Mammary epithelial cell (primary cell): ENCODE results near the gene S100A10.

Source experiments
- CTCF ChIP-seq, 2 donors: IDR thresholded peaks in 1 of 2; conservative IDR thresholded peaks in 1 of 2; 2 replicates each; pipeline ENCODE4 v1.5.1; 2011 to 2012; ENCODE audit warnings: inconsistent platforms in 2 of 2, low read length in 2 of 2, mild to moderate bottlenecking in 2 of 2, control low read depth in 1 of 2, low read depth in 1 of 2; ENCODE audit not compliant: insufficient read depth in 1 of 2; ENCODE audit errors: extremely low read depth in 1 of 2
- EZH2 ChIP-seq: IDR thresholded peaks from 2 replicates; pipeline ENCODE4 v1.6.1; 2012; ENCODE audit warnings: low read length, inconsistent platforms, borderline replicate concordance

- TF ChIP-seq EZH2 (no peak), CTCF (conservative IDR thresholded peaks at IDR 0.05 in 1 of 2, IDR thresholded peaks at IDR 0.05 in 1 of 2; ENCODE audit: extremely low read depth in 1 of 2, insufficient read depth in 1 of 2, low read depth in 1 of 2, low read length in 2 of 2) (no peak)
These were observed 45.2 kb downstream of the S100A10 start for GRCh38 chr1:151948506-151948905.
